SK-N-DZ (cell line): ENCODE measurements around the gene WDR54.
"Not testable (repeated sequence)": the region's sequence is repeated elsewhere in the genome, so short reads cannot be mapped to it uniquely, and the experiment has no call there.

ENCODE experiments used
- DNase-seq: peaks from one replicate; pipeline ENCODE4 v3.0.0-alpha.2; 2015; ENCODE audit warnings: low spot score

Gene WDR54

DNA sequence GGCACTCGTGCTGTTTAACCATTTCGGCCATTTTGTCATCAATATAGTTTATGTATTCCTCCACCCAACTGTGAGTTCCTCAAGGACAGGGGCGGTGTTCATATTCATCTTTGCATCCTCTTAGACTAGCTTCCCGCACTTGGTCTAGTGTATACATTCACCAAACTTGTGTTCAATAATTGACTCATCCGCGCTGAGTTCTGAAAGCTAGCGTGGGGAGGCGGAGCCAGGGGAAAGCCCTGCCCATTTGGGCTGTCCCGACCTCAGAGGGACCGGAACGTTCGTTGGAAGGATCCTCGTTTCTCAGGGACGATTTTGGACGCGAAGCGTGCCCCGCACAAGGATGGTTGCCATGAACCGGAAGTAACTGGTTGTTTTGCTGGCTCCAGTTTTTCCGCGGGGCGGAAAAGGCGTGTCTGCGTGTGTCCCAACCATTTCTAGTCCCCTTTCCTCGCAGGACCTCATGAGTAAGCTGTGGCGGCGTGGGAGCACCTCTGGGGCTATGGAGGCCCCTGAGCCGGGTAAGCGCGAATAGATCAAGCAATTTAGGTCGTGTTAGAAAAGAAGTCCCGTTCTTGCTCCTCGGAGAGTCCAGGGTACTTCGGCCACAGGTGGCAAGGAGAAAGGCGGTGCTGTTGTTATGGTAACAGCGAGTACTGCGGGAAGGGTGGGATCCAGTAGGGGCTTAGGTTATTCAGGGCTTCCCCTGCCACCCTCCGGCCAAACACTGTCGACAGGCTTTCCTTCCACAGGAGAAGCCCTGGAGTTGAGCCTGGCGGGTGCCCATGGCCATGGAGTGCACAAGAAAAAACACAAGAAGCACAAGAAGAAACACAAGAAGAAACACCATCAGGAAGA lies 33.4 kb downstream of the WDR54 start, which contains the start of gene INO80B:
Gene INO80B (plus strand): TSS at position 434 of the 858 bp plus-strand sequence. CDS start 30 bp downstream, at position 464.
- peak; percentile 97 for DNase-seq

DNA sequence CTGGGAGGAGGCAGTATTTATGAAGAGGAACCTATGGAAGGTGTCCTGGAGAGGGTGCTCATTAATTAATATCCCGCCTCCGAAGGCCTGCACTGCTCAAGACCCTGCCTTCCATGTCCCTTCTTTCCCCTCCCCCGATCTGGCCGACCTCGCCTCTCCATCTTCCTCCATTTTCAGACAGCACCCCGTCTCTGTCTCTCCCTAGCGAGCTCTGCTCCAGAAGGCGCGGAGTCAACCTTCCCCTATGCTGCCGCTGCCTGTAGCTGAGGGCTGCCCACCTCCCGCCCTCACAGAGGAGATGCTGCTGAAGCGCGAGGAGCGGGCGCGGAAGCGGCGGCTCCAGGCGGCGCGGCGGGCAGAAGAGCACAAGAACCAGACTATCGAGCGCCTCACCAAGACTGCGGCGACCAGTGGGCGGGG lies 35.6 kb downstream of the WDR54 start:
- no peak for DNase-seq

DNA sequence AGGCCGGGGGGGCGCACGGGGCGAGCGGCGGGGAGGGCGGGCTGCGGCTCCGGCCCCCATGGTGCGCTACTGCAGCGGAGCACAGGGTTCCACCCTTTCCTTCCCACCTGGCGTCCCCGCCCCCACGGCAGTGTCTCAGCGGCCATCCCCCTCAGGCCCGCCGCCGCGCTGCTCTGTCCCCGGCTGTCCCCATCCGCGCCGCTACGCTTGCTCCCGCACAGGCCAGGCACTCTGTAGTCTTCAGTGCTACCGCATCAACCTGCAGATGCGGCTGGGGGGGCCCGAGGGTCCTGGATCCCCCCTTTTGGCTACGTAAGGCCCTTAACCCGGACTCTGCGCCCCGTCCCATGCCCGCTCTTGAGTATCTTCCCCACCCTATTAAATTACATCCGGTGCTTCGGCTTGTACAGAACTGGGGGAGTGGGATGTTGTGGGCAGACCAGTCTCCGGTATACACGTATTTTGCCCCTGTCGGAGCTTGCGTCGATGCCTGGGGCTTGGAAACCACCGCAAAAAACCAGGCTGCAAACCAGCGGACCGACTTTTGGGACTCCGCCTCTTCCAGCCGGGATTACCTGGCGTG lies 36.1 kb downstream of the WDR54 start:
- DNase-seq, result peak; percentile 76

DNA sequence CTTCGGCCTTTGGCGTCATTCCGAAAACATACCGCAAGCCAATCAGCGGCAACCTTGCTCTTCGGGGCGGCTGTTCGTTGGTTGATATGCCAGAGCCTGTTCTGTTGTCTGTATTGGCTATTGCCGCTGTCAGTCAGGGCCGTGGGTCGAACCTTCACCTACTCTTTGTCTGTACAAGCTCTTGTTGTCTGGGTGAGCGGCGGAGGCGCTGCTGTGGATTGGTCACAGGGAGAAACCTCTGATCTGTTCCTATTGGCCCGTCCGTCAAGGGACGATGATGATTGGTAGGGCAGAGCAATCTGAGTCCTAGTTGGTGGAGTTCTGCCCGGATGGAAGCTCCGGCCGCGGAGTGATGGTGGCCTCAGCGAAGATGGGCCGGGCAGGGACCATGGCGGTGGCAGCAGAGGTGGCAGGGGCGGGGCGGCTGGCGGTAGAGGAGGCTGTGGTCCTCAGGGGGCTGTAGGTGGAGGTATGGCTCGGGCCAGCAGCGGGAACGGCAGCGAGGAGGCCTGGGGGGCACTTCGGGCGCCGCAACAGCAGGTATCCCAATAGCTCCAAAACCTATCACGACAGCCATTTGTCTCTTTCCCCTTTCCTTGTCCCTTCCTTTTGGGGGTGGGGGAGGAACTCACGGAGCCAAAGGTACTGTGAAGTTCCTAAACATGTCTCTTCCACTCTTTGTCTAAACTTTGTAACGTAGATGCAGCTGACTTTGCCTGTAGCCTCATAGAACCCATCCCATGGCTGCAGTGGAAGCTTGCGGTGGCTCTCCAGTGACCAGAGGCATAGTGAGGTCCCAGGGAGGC lies 36.8 kb downstream of the WDR54 start, which contains the start of gene WBP1:
Gene WBP1 (plus strand): TSS at position 307 of the 806 bp plus-strand sequence. CDS start 165 bp downstream, at position 472.
- peak; percentile 100 for DNase-seq

DNA sequence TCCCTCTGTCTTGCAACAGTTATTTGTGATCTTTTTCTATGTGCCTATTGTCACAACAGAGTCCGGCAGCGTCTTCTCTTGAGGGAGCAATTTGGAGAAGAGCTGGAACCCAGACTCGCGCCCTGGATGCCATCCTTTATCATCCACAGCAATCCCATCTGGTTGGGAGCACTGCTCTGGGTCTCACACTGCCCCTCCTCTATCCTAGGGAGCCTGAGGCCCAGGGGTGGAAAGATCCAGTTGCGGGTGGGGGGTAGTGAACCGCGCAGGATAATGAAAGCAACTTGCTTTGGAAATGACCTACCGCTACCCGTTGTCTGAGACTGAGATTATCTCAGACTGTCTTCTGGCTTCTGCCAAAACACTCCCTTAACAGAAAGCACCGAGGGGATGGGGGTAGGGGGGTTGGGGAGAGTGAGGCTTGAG lies 37.4 kb downstream of the WDR54 start:
- no peak for DNase-seq

DNA sequence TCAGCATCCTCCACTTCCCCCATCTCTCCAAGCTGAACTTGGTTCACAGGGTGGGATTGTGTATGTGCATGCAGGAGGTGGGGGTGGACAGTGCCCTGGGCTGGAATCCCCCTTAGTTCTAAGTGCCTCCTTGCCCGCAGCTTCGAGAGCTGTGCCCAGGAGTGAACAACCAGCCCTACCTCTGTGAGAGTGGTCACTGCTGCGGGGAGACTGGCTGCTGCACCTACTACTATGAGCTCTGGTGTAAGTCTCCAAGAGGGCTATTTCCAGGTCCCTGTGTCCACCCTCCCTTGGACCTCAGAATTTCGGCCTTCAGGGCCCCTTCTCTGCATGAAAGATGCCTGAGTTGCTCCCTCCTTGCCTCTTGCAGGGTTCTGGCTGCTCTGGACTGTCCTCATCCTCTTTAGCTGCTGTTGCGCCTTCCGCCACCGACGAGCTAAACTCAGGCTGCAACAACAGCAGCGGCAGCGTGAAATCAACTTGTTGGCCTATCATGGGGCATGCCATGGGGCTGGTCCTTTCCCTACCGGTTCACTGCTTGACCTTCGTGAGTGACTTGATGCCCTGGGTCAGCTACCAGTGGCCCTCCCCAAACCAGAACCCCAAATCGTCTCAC lies 38.1 kb downstream of the WDR54 start:
- DNase-seq, result not testable (repeated sequence)

DNA sequence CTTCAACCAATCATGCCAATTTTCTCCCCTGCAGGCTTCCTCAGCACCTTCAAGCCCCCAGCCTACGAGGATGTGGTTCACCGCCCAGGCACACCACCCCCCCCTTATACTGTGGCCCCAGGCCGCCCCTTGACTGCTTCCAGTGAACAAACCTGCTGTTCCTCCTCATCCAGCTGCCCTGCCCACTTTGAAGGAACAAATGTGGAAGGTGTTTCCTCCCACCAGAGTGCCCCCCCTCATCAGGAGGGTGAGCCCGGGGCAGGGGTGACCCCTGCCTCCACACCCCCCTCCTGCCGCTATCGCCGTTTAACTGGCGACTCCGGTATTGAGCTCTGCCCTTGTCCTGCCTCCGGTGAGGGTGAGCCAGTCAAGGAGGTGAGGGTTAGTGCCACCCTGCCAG lies 38.7 kb downstream of the WDR54 start:
- not testable (repeated sequence) for DNase-seq

DNA sequence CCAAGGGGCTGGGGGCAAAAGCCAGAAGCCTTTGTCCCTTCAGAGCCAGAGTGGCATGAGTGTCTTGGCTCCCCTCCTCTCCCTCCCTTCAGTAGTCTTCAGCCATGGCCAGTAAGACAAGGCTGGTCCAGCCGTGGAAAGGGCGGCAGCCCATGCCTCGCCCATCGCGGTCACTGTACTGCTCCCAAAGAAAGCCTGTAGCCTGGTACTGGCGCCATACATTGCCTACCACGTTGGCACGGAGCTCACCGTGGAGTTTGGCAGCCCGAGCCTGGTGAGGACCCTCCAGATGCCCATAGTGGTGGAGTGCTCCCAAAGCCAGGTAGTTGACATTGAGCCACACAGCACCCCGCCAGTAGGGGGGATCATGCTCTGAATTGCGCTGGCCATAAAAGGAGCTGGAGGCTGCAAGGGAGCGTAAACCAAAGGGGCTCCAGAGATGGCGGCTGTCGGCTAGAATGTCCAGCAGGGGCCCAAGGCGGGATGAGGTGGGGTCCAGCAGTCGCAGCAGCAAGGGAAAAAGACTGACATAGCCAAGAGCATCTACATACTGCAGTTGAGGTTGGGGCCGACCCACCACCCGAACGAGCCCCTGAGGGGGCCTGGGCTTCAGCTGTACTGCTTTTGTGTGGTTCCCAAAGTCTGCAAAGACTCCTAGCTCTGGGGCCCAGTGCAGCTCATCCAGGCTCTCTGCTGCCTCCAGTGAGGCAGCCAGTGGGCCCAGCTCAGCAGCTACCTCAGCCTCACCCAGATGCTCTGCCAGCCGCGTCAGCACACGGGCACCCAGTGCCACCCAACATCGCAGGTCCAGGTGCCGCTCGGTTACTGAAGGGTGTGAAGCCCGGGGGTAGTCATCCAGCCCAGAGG lies 39.9 kb downstream of the WDR54 start:
- DNase-seq, result no peak

DNA sequence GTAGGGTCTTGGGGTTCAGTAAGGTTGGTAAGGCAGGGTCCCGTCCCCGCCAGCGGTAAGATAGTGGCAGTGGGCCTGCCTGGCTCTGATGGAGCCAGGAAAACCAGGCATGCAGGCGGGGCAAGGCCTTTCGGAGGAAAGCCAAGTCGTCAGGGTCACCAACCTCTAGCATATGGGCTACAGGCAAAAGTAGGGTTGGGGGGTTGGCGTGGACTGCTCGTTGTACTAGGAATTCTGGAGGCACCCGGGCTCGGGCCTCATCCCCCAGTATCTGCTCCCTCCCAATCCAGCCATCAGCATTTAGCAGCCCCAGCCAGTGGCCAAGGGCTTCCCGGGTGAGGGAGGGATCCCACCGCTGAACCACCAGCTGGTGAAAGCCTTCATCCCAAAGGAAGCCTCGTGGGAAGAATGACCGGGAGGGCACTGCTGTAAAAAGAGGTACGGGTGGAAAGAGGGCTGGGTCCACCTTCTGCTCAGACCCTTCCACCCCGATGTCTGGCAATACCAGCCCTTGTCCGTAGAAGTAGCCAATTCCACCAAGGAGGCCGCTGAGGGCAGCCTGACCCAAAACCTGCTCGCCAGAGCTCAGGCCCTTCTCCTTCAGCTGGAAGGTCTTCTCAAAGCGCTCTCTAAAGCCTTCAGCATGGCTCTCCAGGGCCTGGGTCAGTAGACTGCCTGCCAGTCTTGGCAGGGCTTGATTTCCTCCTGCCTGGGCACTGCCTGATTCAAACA lies 40.7 kb downstream of the WDR54 start:
- DNase-seq, result no peak

DNA sequence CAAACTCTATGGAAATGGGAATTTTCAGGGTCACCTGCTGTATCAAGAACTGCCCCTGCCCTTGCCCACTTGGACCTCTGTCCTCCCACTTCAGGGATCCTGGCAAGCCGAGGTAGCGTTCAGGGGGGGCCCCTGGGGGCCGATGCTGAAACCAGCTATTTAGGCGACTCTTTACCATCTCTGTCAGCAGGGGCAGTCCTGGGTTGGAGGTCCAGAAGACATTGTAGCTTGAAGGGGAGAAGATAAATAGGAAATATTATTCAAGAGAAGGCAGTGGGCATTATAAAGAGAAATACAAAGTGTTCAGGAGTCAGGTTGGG lies 41.2 kb downstream of the WDR54 start:
- DNase-seq, result no peak

DNA sequence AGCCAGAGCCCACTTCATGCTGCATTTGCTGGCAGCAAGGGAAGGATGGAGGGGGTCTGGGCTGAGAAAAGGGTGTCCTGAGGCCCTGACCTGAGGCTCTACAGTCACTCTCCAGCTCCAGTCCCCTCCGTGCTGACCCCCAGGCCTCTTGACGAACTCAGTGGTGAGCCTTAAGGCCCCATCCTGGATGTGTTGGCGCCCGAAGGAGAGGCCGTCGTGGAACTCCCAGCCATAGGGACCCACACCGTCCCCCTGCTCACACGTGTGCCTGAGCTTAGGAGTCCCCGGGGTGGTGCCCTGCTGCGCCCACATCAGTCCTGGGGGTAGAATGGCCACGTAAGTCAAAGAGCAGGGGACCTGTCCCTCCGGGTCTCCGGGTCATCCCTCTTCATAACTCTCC lies 42.9 kb downstream of the WDR54 start:
- DNase-seq, result no peak

DNA sequence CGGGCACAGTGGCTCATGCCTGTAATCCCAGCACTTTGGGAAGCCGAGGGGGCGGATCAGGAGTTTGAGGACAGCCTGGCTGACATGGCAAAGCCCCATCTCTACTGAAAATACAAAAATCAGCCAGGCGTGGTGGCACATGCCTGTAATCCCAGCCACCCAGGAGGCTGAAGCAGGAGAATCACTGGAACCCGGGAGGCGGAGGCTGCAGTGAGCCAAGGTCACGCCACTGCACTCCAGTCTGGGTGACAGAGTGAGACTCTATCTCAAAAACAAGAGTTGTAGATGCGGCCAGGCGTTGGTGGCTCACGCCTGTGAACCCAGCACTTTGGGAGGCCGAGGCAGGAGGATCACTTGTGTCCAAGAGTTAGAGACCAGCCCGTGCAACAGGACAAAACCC lies 49.2 kb downstream of the WDR54 start:
- DNase-seq, result not testable (repeated sequence)

DNA sequence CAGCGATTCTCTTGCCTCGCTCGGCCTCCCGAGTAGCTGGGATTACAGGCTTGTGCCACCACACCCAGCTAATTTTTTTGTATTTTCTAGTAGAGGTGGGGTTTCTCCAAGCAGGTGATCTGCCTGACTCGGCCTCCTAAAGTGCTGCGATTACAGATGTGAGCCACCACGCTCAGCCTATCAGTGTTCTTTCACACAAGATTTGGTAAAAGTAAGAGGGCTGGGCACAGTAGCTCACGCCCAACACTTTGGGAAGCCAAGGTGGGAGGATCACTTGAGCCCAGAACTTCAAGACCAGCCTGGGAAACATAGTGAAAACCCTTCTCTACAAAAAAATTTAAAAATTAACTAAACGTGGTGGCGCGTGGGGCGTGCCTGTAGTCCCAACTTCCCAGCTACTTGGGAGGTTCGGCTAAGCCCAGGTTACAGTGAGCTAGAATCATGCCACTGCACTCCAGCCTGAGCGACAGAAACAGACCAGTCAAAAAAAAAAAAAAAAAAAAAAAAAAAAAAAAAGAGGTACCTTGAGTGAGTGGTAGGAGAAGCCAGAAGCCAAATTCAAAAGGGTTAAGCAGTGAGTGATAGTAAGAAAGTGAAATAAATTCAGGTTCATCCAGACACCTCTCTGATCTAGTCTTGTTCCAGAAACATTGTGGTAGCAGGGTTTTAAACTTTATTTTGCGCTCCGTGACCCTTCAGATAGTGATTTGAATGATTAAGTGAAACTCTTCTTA lies 50.0 kb downstream of the WDR54 start:
- no peak for DNase-seq

DNA sequence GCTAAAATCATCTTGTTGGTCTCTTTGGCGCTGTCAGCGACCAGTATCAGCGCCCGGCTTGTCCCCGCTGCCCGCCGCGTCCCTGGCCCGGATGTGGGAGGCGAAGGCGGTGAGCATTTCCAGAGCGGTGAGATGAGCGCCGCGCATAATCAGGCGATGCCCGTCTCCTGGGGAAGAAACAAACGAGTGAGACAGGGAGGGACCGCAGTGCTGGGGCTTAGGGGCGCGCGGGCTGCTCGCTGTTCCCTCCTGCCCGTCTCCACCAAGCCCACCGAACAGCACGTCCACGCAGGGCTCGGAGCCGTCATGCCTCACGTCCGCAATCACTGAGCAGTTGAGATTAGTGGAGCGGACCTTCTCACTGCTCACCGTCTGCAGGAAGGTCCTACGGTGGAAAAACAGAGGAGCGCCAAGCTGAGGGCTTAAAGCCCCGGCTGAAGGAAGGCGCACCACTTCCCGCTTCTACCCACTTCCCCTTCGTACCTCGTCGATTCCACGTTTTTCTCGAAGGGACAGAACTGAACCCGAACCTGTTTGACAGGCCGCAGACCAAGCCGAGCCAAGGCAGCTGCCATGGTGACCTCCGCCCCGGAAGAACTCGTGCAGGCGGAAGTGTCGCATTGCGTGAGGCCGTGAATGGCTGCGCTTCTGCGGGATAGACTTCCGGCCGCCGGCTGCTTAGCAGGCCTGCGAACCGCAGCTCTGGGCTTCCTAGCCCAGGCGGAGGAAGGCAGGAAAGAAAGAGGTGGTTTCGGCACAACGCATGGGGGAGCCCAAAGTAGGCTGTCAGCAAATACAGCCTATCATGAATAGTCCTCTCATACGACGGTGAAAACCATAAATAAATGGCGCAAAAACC lies 50.8 kb downstream of the WDR54 start, which contains the start of gene MRPL53:
Gene MRPL53 (minus strand): TSS at position 595 of the 859 bp plus-strand sequence. CDS start 20 bp downstream, at position 575.
- DNase-seq, result peak; percentile 96

DNA sequence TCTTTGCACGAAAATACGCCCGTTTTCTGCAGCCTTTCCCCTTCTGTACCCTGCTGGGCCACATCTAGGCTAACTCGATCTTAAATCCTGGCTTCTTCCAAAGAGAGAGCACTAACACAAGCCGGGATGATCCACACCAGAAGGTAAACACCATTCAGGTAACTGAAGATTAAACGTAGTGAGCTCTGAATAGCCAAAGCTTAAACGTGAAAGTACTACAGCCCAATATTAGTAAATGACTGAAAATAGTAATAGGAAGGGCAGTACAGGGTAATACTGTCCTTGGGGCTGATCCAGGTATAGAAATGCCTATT lies 51.4 kb downstream of the WDR54 start:
- no peak for DNase-seq

DNA sequence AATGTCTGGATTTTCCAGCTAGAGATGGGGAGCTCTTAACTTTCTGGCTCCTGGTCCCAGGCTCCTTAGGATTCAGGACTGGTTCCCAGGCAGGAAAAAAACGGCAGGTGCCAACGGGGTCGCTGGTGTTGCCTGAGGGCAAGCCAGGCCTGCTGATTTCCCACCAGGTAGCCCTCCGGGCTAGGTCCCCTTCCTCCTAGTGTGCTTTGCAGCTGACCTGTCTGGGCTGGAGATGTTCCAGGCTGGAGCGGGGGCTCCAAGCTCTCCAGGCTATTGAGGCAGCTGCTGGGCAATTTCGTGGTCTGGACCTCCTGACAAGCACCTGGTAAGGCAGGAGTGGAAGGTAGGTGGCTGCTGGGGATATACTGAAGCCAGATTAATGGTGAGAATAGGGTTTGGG lies 53.0 kb downstream of the WDR54 start:
- no peak for DNase-seq

DNA sequence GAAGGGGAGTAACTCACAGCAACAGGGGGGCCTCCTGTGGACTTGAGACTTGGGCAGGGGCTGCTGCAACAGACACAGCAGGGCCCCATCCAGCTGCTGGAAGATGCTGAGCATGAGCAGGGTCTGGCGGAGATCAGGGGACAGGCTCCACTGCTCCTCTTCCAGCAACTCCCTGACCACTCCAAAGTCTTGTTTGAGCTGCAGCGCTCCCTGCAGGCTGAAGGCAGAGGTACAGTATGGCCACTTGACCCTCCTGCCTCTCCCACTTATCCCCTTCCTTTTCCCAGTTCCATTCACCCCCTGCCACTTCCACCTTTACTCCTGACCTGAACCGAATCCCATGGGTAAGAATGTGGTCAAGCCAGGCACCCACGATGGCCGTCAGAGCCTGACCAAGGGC lies 53.4 kb downstream of the WDR54 start:
- DNase-seq, result no peak
